H1 (cell line): ENCODE measurements around the gene EGFR. TPM values are rescaled to one million over a fixed set of nuclear protein-coding genes. Genes with fewer than 3 reads are reported as not detected.

Source experiments
- CTCF ChIA-PET: fragments of 300-600 bp; sonication (Branson Sonifier 250); formaldehyde crosslinking; loops from one replicate; lab custom pipeline; 2021; ENCODE audit not compliant: partially characterized antibody; lab: Charles Lee
- POLR2A ChIA-PET: fragments of 300-600 bp; sonication (Branson Sonifier 250); formaldehyde crosslinking; loops from one replicate; lab custom pipeline; 2021; ENCODE audit warnings: inconsistent platforms; ENCODE audit not compliant: partially characterized antibody; lab: Charles Lee
- DNase-seq, 2 experiments: peaks; one replicate each; pipeline versions ENCODE4 v3.0.0 to v3.0.0-alpha.2; 2010 to 2022; ENCODE audit warnings: low spot score in 2 of 2, low read depth in 1 of 2, mixed read lengths in 1 of 2
- FAIRE-seq: peaks from 2 replicates; lab custom pipeline; 2011; peaks lifted over from hg19 to GRCh38; lab: Jason Lieb, UNC
- H2AFZ ChIP-seq: 2 replicates; pipeline ENCODE4 v1.8.1; 2012; ENCODE audit warnings: low read length, inconsistent platforms
- H2AK5ac ChIP-seq: 2 replicates; pipeline ENCODE4 v1.6.1; 2013; ENCODE audit warnings: low read depth, low read length
- H2BK120ac ChIP-seq: replicated peaks from 2 replicates; pipeline ENCODE3; 2013; ENCODE audit warnings: low read depth, low read length, inconsistent platforms
- H2BK12ac ChIP-seq: 2 replicates; pipeline ENCODE4 v1.6.1; 2013; ENCODE audit warnings: low read depth, low read length
- H2BK15ac ChIP-seq: 2 replicates; pipeline ENCODE4 v1.6.1; 2013; ENCODE audit warnings: low read length
- H2BK20ac ChIP-seq: 2 replicates; pipeline ENCODE4 v1.6.1; 2013; ENCODE audit warnings: low read length
- H2BK5ac ChIP-seq: 2 replicates; pipeline ENCODE4 v1.6.1; 2013; ENCODE audit warnings: low read depth, low read length
- H3K14ac ChIP-seq: 2 replicates; pipeline ENCODE4 v1.6.1; 2013; ENCODE audit warnings: inconsistent platforms; ENCODE audit not compliant: insufficient read length
- H3K18ac ChIP-seq: 2 replicates; pipeline ENCODE4 v1.6.1; 2013; ENCODE audit warnings: low read length; ENCODE audit errors: extremely low read depth
- H3K23ac ChIP-seq: 2 replicates; pipeline ENCODE4 v1.6.1; 2013; ENCODE audit warnings: inconsistent platforms; ENCODE audit not compliant: insufficient read length
- H3K23me2 ChIP-seq: 2 replicates; pipeline ENCODE4 v1.6.1; 2013; ENCODE audit warnings: low read depth, low read length
- H3K27ac ChIP-seq: 2 replicates; pipeline ENCODE4 v1.6.1; 2011; ENCODE audit warnings: low read depth, low read length, inconsistent platforms
- H3K27me3 ChIP-seq, 4 experiments: replicated peaks in 1 of 4; 1 replicate in 1 of 4; 2 replicates in 3 of 4; pipeline versions ENCODE4 v1.6.1 to v1.8.1; 2011 to 2013; ENCODE audit warnings: low read length in 3 of 4, mild to moderate bottlenecking in 3 of 4, inconsistent platforms in 2 of 4, mixed read lengths in 2 of 4, moderate library complexity in 1 of 4; ENCODE audit not compliant: control insufficient read depth in 3 of 4, insufficient read depth in 3 of 4; ENCODE audit errors: extremely low read depth in 1 of 4
- H3K36me3 ChIP-seq, 4 experiments: 2 replicates each; pipeline versions ENCODE4 v1.6.1 to v1.8.1; 2011 to 2013; ENCODE audit warnings: mild to moderate bottlenecking in 4 of 4, low read length in 3 of 4, moderate library complexity in 2 of 4, control low read depth in 1 of 4, inconsistent platforms in 1 of 4; ENCODE audit not compliant: insufficient read depth in 4 of 4, control insufficient read depth in 2 of 4
- H3K4ac ChIP-seq: replicated peaks from 2 replicates; pipeline ENCODE3; 2013; ENCODE audit warnings: low read length, low read depth, mixed read lengths, inconsistent platforms; ENCODE audit not compliant: insufficient read length
- H3K4me1 ChIP-seq, 4 experiments: replicated peaks in 1 of 4; 1 replicate in 1 of 4; 2 replicates in 3 of 4; pipeline versions ENCODE4 v1.6.1 to v1.8.1; 2011 to 2013; ENCODE audit warnings: low read length in 3 of 4, inconsistent platforms in 2 of 4, mixed read lengths in 1 of 4; ENCODE audit not compliant: insufficient read depth in 4 of 4, control insufficient read depth in 3 of 4
- H3K4me2 ChIP-seq, 2 experiments: 2 replicates each; pipeline versions ENCODE4 v1.6.1 to v1.8.1; 2011 to 2013; ENCODE audit warnings: low read depth in 2 of 2, low read length in 2 of 2, control low read depth in 1 of 2, inconsistent platforms in 1 of 2, mild to moderate bottlenecking in 1 of 2; ENCODE audit not compliant: insufficient read depth in 1 of 2
- H3K4me3 ChIP-seq, 4 experiments: fragments of 200-600, 300-600 bp in 1 of 4; sonication (generic), shearing (Covaris generic), sonication (Bioruptor Twin) in 1 of 4; 2 replicates each; pipeline versions ENCODE4 v1.5.1 to v1.8.1; 2011 to 2016; ENCODE audit warnings: low read length in 4 of 4, low read depth in 3 of 4, control low read depth in 2 of 4, inconsistent platforms in 2 of 4, mild to moderate bottlenecking in 2 of 4, mixed read lengths in 1 of 4, moderate library complexity in 1 of 4; ENCODE audit not compliant: insufficient read depth in 2 of 4; ENCODE audit errors: extremely low read depth in 1 of 4
- H3K56ac ChIP-seq: replicated peaks from 2 replicates; pipeline ENCODE3; 2013; ENCODE audit warnings: low read depth, mild to moderate bottlenecking, mixed read lengths, low read length, inconsistent platforms; ENCODE audit not compliant: insufficient read length
- H3K79me1 ChIP-seq: 2 replicates; pipeline ENCODE4 v1.6.1; 2013; ENCODE audit warnings: low read depth, low read length, control low read depth
- H3K79me2 ChIP-seq, 2 experiments: 2 replicates each; pipeline versions ENCODE4 v1.6.1 to v1.8.1; 2012 to 2013; ENCODE audit warnings: low read length in 2 of 2, mild to moderate bottlenecking in 2 of 2, inconsistent platforms in 1 of 2; ENCODE audit not compliant: insufficient read depth in 2 of 2, control insufficient read depth in 1 of 2
- H3K9ac ChIP-seq, 4 experiments: replicated peaks in 1 of 4; 1 replicate in 1 of 4; 2 replicates in 3 of 4; pipeline versions ENCODE4 v1.6.1 to v1.8.1; 2011 to 2013; ENCODE audit warnings: low read depth in 3 of 4, low read length in 3 of 4, control low read depth in 2 of 4, mild to moderate bottlenecking in 2 of 4, moderate library complexity in 2 of 4, inconsistent platforms in 1 of 4; ENCODE audit errors: extremely low read depth in 1 of 4
- H3K9me3 ChIP-seq, 2 experiments: 2 replicates each; pipeline versions ENCODE4 v1.6.1 to v1.8.1; 2012 to 2013; ENCODE audit warnings: mild to moderate bottlenecking in 2 of 2, moderate library complexity in 2 of 2, control low read depth in 1 of 2, inconsistent platforms in 1 of 2, low read depth in 1 of 2, low read length in 1 of 2, mixed read lengths in 1 of 2; ENCODE audit not compliant: insufficient read depth in 2 of 2
- H4K20me1 ChIP-seq, 2 experiments: replicated peaks in 1 of 2; 2 replicates each; pipeline versions ENCODE3 to v1.8.1; 2011 to 2013; ENCODE audit warnings: inconsistent platforms in 2 of 2, low read length in 2 of 2, mild to moderate bottlenecking in 1 of 2; ENCODE audit not compliant: insufficient read depth in 2 of 2, control insufficient read depth in 1 of 2
- H4K5ac ChIP-seq: 2 replicates; pipeline ENCODE4 v1.6.1; 2013; ENCODE audit warnings: low read length, low read depth, mixed read lengths, inconsistent platforms; ENCODE audit not compliant: insufficient read length
- H4K8ac ChIP-seq: 2 replicates; pipeline ENCODE4 v1.8.0; 2013; ENCODE audit warnings: mild to moderate bottlenecking, moderate library complexity, low read length, inconsistent platforms; ENCODE audit not compliant: insufficient read depth; ENCODE audit errors: extremely low read depth
- H4K91ac ChIP-seq: replicated peaks from 2 replicates; pipeline ENCODE3; 2013; ENCODE audit warnings: low read length, mixed read lengths, inconsistent platforms; ENCODE audit not compliant: insufficient read length
- BRCA1 ChIP-seq: IDR thresholded peaks from 2 replicates; pipeline ENCODE4 v1.6.1; 2012; ENCODE audit warnings: low read depth, low read length, improper control_type of control experiment
- CEBPB ChIP-seq: IDR thresholded peaks from 2 replicates; pipeline ENCODE4 v1.6.1; 2012; ENCODE audit warnings: low read depth, low read length
- CREB1 ChIP-seq: IDR thresholded peaks from 2 replicates; pipeline ENCODE4 v1.6.1; 2012; ENCODE audit warnings: inconsistent platforms
- CTCF ChIP-seq, 3 experiments: IDR thresholded peaks; 1 replicate in 2 of 3; 2 replicates in 1 of 3; pipeline versions ENCODE4 v1.5.1 to v1.6.1; 2011; ENCODE audit warnings: low read length in 3 of 3, mild to moderate bottlenecking in 3 of 3, inconsistent platforms in 2 of 3, low read depth in 1 of 3, moderate library complexity in 1 of 3; ENCODE audit not compliant: insufficient read depth in 1 of 3; ENCODE audit errors: control extremely low read depth in 1 of 3
- E2F6 ChIP-seq: IDR thresholded peaks from 2 replicates; pipeline ENCODE4 v1.6.1; 2012; ENCODE audit warnings: inconsistent platforms
- KDM1A ChIP-seq: fragments of 200-600, 300-600 bp; sonication (generic); IDR thresholded peaks from 2 replicates; pipeline ENCODE4 v1.7.1; 2016; ENCODE audit warnings: mild to moderate bottlenecking, low read length, borderline replicate concordance
- KDM5A ChIP-seq: fragments of 200-600 bp; IDR thresholded peaks from 2 replicates; pipeline ENCODE4 v1.7.1; 2012; ENCODE audit warnings: mild to moderate bottlenecking, low read length, inconsistent platforms, mixed read lengths
- MAX ChIP-seq: IDR thresholded peaks from 2 replicates; pipeline ENCODE4 v1.6.1; 2012; ENCODE audit warnings: inconsistent platforms
- POLR2A ChIP-seq, 2 experiments: IDR thresholded peaks; 1 replicate in 1 of 2; 2 replicates in 1 of 2; pipeline ENCODE4 v1.6.1; 2011; ENCODE audit warnings: low read depth in 2 of 2, low read length in 2 of 2, mild to moderate bottlenecking in 2 of 2; ENCODE audit errors: control extremely low read depth in 1 of 2
- RNF2 ChIP-seq: fragments of 200-900, 300-1000 bp; sonication (generic); IDR thresholded peaks from 2 replicates; pipeline ENCODE4 v1.7.1; 2016; ENCODE audit warnings: borderline replicate concordance, low read depth, mild to moderate bottlenecking, antibody characterized with exemption, low read length; ENCODE audit not compliant: poor library complexity, severe bottlenecking; ENCODE audit errors: missing control alignments
- SIRT6 ChIP-seq: IDR thresholded peaks from one replicate; pipeline ENCODE4 v1.7.1; 2012; ENCODE audit warnings: low read length, inconsistent platforms
- SP4 ChIP-seq: IDR thresholded peaks from 2 replicates; pipeline ENCODE4 v1.6.1; 2012; ENCODE audit warnings: low read length, inconsistent platforms
- SRF ChIP-seq: IDR thresholded peaks from 2 replicates; pipeline ENCODE4 v1.6.1; 2011; ENCODE audit warnings: mild to moderate bottlenecking, low read depth, low read length, moderate library complexity
- TCF12 ChIP-seq: IDR thresholded peaks from 2 replicates; pipeline ENCODE4 v1.6.1; 2011; ENCODE audit warnings: low read depth, mild to moderate bottlenecking, low read length
- polyA plus RNA-seq, 7 experiments: library from polyadenylated mRNA; depleted of rRNA in 3 of 7; stranded (reverse) in 5 of 7; unstranded in 2 of 7; fragments of >200 nt in 5 of 7; fragments of 200-250 nt in 2 of 7; gene quantifications; 1 replicate in 5 of 7; 2 replicates in 1 of 7; 4 replicates in 1 of 7; pipeline versions ENCODE4 v1.2.1 to v1.2.3, GENCODE V29; 2011 to 2013; ENCODE audit warnings: missing spikeins in 2 of 7, mixed read lengths in 2 of 7
- total RNA-seq: library from RNA; stranded (reverse); fragmentation: NEBNext Ultra II Directional; extraction: Animal tissue kit (Norgen Biotek cat#: 25700); gene quantifications from 2 replicates; pipeline ENCODE4 v1.2.1, GENCODE V29; 2021

The EGFR gene
- total and polyA plus RNA-seq, 2 of the 8 experiments (the other 6 are each of a cell fraction or from before 2014, with no cell fraction given): 1.9 to 5.8 TPM

- Histone ChIP-seq H4K91ac (no peak overlapping the region), H2BK12ac (no peak overlapping the region), H2BK15ac (no peak overlapping the region), H3K27ac (no peak overlapping the region), H3K4ac (no peak overlapping the region), H3K36me3 (no peaks in the 10 kb centered on the region), H2BK120ac (no peak overlapping the region), H3K27me3 (no peaks in the 10 kb centered on the region), H2AK5ac (no peak overlapping the region), H3K23ac (no peak overlapping the region), H3K56ac (no peak overlapping the region), H4K5ac (no peak overlapping the region), H3K79me2 (no peaks in the 10 kb centered on the region), H4K20me1 (no peaks in the 10 kb centered on the region), H2BK20ac (no peak overlapping the region), H3K4me2 (no peak overlapping the region), H3K4me1 (peaks cover 0 to 2% (median 0%) of the 10 kb centered on the region in 4 experiments; a peak in 3 of 7 replicates), H3K4me3 (no peak overlapping the region), H3K9me3 (no peaks in the 10 kb centered on the region), H2AFZ (no peak overlapping the region), H3K18ac (no peak overlapping the region), H3K23me2 (no peaks in the 10 kb centered on the region), H3K14ac (no peak overlapping the region), H3K79me1 (no peaks in the 10 kb centered on the region), H3K9ac (no peak overlapping the region), H2BK5ac (no peak overlapping the region), H4K8ac (no peak overlapping the region)
- DNase-seq: no peak
- CTCF ChIA-PET: no interaction called here
- POLR2A ChIA-PET: no interaction called here
- FAIRE-seq: no peak
- TF ChIP-seq CREB1 (no peak), POLR2A (IDR thresholded peaks at IDR 0.05; ENCODE audit: control extremely low read depth in 1 of 2, low read depth in 2 of 2, low read length in 2 of 2) (no peak), CEBPB (no peak), E2F6 (no peak), SIRT6 (no peak), RNF2 (no peak), SP4 (no peak), KDM1A (no peak), MAX (no peak), BRCA1 (no peak), KDM5A (no peak), TCF12 (no peak), SRF (no peak), CTCF (IDR thresholded peaks at IDR 0.05; ENCODE audit: control extremely low read depth in 1 of 3, insufficient read depth in 1 of 3, low read depth in 1 of 3, low read length in 3 of 3) (no peak)
Observed at GRCh38 chr7:55135462-55135861, 116.6 kb downstream of the EGFR start.
